Cardiac septum (tissue), 1 donor: ENCODE results near the gene AFF3. TPM values are rescaled to one million over a fixed set of nuclear protein-coding genes. Genes with fewer than 3 reads are reported as not detected.
"Not testable (repeated sequence)": the region's sequence is repeated elsewhere in the genome, so short reads cannot be mapped to it uniquely, and the experiment has no call there.

Source experiments
- DNase-seq: peaks from one replicate; pipeline ENCODE4 v3.0.0-alpha.2; 2020; ENCODE audit warnings: low spot score
- intact Hi-C: fragments of 100-400 bp; cut with DNase I; formaldehyde crosslinking; loops from one replicate; pipeline ENCODE4 v1.14.0; 2022
- total RNA-seq: library from RNA; stranded (reverse); fragmentation: NEBNext Ultra II Directional; extraction: Animal tissue kit (Norgen Biotek cat#: 25700); gene quantifications from one replicate; pipeline ENCODE4 v1.2.1, GENCODE V29; 2021
- donor health status: DM: no; HTN: no; CAD: no.

The AFF3 gene
- total RNA-seq, 1 donor from 2014 or later = 6.7 TPM

DNA sequence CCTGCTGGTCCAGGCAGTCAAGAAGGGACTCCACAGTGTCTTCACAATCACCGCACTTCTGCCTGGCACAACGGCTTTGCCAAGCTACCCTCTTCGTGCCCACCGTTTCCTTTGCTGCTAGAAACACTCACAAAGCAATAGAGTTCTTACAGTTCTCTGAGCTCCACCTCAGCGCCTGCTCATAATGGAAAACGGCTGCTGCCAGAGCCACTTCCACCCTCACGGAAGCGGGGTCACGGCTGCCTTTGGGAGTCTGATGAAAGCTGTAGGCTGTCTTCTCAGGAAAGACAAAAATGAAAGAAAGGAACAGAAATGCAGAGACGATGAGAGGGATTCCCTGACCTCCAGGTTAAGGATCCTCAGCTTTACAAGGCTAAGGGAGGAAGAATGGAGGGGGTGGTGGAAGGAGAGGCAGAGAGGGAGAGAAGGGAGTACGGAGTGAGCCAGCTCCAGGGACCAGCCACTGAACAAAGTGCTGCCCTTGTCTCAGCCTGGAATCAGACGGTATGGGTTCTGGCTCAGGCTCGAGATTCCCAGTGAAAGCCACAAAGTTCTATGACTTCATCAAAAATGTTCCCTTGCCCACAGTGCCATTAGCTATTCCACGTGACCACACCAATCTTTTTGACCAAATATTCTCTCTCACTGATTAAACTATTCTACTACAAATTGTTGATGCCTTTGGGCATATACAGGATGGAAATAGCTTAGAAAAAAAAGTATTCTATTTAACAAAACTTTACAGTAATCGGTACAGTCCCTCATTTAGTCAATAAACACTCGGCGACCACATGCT is 58.8 kb downstream of the AFF3 start:
- DNase-seq, intact Hi-C loops: not testable (repeated sequence)

DNA sequence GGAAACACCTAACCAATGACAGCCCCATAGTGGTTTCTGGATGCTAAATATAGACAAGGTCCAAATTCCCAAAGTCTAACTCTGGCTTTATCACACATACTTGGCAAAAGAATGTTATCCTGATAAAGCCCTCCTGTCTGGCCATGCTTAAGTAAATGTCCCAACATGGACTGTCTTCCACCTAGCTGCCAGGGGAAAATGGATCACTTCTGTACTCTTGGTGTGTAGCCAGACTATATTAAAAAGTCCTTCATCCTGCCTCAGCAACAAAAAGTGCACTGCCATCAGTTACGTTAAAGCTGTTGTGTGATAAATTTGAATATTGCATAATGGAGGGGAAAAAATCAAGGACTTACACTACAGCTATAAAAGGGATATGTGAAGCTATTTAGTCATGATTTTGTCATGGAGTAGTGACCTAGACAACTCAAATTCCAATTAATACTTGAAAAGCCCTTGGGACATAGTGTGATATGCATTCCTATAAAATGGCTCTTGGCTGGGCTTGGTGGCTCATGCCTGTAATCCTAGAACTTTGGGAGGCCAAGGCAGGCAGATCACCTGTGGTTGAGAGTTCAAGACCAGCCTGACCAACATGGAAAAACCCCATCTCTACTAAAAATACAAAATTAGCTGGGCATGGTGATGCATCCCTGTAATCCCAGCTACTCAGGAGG is 60.0 kb downstream of the AFF3 start:
- DNase-seq, intact Hi-C loops: not testable (repeated sequence)

DNA sequence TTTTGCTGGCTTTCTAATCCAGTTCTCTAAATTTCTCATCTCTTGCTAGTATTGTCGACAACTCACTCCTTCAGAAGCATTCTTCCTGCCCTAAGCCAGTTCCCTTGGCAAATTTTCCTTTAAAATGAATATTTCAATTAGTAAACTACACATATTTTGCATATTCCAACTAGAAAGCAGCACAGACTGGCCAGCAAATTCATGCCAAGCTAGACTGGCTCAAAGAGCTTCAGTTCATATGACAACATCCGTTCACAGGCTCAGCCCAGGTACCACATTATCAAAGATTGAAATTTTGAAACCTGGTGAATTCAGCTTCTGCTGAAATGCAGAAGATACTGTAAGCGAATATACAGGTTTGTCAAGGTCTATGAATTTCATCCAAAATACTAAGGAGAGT is 64.5 kb downstream of the AFF3 start:
- intact Hi-C loops = no loop called here
- no peak for DNase-seq

DNA sequence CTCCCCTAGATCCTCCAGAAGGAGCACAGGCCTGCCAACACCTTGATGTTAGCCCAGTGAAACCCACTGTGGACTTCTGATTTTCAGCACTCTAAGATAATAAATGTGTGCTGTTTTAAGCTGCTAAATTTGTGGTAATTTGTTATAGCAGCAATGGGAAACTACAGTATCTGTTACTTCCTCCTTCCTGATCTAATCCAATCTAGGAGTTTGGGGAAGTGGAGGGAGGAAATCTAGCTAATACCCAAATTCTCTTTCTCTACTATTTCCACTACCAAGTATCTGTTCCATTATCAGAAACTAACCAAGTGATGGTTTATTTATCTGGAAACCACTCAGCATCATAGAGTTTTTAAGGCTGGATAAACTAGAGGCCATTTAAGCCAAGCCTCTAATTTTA is 64.9 kb downstream of the AFF3 start:
- no peak for DNase-seq
- intact Hi-C loops = no loop called here

DNA sequence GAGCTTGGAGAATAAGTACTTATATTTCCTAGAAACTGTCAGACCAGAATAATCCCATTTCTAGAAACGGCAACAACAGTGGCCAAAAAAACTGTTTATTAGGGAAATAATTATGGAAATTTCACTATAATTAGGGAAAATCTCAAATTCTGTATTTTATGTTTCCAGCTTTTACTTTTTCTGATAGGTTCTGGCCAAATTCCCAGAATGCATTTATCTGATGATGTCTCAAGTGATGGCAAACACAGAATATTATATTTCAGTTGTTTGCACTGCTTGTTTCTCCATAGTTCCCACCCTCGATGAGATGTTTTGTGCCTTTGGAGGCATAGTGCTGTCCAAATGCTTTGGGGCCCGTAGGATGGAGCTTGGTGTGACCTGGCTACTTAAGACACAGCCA is 66.9 kb downstream of the AFF3 start:
- no peak for DNase-seq
- intact Hi-C loops = no loop called here

DNA sequence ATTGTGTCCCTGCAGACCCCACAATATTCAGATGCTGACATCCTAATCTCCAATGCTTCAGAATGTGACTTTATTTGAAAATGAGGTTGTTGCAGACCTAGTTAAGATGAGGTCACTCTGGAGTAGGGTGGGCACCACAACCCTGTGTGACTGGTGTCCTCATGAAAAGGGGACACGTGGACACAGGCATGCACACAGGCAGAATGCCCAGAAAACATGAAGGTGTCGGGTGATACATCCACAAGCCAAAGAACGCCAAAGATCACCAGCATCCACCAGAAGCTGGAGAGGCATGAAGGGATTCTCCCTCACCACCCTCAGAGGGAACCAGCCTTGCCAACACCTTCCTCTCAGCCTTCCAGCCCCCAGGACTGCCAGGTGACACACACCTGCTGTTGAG is 69.3 kb downstream of the AFF3 start:
- DNase-seq = no peak
- intact Hi-C loops = loop anchor here (5.0 kb wide), 1 partner anchor 61 kb away; no protein-coding TSS in a partner anchor

DNA sequence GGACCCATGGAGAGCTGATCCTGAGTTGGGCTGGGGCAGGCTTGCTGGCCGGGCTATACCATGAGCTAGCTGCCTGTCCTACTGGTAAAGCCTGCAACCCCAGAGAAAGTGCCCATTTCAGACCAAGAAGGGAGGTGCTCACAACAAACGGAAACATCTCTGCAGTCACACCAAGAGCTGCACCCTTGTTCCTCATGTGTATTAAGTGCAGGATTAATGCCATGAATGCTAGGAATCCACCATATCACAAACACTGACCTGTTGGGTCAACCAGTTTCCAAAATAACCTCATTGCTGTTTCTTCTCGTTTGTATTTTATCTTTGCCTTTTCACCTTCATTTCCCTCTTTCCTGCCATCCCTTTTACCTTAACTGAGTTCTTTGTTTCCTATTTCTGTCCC is 69.9 kb downstream of the AFF3 start:
- DNase-seq = no peak
- intact Hi-C loops = loop anchor here (5.0 kb wide), 1 partner anchor 60 kb away; no protein-coding TSS in a partner anchor

DNA sequence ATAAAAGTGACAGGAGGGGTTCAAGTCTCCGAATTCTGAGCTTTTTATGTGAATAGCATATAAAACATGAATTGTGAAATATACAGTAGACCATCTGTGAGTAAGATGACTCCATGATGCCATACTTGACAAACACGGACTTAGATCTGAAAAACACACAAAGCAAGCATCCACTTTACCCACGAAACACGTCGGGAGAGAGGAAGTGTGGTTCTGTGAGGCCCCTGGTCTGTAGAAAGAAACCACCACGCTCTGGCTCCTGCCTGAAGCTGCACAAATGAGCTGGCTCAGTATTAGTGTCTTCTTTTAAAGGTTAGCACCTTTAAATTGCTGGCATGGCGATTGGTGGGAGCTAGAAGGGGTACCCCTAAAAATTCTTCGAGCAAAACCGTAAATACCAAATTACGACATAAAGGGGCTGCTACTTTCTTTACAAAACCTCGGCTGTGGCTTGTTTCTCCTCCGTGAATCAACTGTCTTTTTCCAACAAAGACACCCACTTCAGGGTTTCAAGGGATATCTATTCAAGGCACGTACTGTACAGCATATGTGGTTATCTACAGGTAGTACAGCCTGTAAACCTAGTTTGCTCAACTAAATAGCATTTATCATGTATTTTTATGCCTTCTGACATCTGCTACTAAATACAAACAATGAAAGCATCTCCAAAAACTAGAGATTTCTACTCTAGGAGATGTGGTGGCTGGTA is 70.9 kb downstream of the AFF3 start:
- DNase-seq = no peak

DNA sequence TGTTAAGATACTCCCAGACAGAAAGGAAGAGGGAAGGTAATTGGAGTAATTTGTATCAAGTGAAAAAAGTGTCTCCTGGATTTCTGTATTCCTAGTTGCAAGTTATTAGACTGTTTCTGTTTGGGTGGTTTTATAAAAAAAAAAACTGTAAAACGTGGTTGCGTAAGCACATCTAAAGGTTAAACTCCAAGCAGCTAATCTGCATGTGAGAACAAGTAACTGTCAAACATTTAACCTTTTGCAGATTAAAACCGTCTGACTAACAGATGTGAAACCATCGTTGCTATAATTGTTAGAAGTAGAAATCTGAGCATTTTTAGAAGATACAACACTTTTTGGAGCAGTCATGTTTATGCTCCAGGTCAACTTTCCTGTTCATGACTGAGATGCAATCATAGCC is 72.3 kb downstream of the AFF3 start:
- intact Hi-C loops = loop anchor here (5.0 kb wide), 1 partner anchor 58 kb away; no protein-coding TSS in a partner anchor
- DNase-seq = no peak

More for the DNA sequence above, 70.9 kb downstream of the AFF3 start:
- intact Hi-C loops = loop anchor here (5.0 kb wide), 1 partner anchor 59 kb away; no protein-coding TSS in a partner anchor

- intact Hi-C loops = no loop called here
- DNase-seq = no peak
Measured at GRCh38 chr2:100068395-100068794, 74.0 kb downstream of the AFF3 start.

- intact Hi-C loops = no loop called here
- DNase-seq = no peak
Measured at GRCh38 chr2:100067784-100068183, 74.6 kb downstream of the AFF3 start.

DNA sequence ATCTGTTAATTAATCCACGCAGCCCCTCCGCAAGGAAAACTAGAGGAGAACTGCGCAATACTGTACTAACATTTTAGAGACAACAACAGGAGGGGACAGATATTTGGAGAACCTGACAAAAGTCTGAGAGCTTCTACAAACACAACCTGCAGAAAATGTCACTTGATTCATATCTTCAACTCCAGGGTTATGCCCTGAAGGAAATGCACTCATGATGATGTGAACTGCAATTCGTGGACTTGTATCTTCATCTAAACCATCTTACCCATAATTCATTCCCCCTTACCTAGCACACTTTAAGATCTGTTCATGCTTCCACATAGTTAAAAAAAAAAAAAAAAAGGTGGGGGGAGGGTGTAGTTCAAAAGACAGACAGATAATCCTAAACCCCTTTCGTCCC is 75.5 kb downstream of the AFF3 start:
- intact Hi-C loops = no loop called here

GRCh38 chr2:100066246-100066645 is 76.1 kb downstream of the AFF3 start:
- no peak for DNase-seq
- intact Hi-C loops = no loop called here

More for the DNA sequence above, 75.5 kb downstream of the AFF3 start:
- DNase-seq = no peak

DNA sequence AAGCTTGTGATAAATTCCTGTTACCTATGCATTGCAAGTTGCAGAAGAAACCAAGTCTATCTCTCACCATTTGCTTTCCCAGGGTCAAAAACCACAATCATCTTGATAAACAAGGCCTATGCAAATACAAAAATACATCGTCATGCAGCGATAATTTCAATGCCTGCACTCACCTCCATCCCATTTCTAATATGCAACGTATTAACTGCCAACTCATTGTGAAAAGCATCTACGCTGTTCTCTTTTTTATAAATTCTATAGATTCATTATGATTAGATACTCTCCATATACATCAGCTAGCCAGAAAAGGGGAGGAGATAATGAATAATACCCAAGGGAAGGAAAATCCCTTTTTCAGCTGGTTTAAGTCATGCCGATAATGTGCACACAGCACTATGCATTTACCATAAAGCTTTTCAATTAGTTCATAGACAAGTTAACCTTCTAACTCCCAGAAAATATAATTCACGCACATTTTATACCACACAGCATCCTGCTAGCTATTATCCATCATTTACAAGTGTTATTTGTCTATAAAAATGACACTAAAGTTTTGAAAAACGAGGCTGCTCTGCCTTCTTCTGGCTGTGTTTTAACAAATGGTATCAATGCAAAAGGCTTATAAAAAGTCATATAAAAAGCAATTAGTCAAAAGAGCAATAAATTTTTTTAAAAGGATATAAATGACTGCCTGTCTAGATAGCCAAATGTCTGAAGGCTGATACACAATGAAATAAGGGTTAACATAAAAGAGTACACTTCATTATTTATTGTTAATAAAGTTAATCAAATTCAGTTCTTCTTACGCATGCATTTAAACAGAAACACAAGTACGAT is 77.6 kb downstream of the AFF3 start:
- DNase-seq = no peak
- intact Hi-C loops = no loop called here

GRCh38 chr2:100064165-100064564 is 78.2 kb downstream of the AFF3 start:
- no peak for DNase-seq
- intact Hi-C loops = no loop called here

- intact Hi-C loops = no loop called here
- no peak for DNase-seq
Measured at GRCh38 chr2:100063459-100063953, 78.9 kb downstream of the AFF3 start.

DNA sequence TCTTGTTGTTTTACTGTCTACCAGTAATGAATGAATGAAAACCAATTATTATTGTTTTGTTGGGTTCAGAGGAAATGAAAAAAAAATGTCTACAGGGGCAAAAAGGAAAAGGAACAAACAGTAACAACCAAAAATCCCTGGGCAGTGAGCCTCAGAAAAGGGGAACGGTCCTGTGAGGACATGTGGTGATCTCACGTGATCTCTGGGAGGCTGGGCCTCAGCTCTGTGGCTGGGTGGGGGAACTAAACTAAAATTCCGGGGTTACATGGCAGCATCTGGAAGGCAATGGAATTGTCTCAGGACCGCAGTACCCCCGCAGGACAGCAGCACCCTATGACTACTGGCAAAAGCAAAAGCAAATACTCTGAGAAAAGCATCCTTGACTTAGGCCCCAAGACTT is 80.1 kb downstream of the AFF3 start:
- intact Hi-C loops = no loop called here
- DNase-seq = no peak

DNA sequence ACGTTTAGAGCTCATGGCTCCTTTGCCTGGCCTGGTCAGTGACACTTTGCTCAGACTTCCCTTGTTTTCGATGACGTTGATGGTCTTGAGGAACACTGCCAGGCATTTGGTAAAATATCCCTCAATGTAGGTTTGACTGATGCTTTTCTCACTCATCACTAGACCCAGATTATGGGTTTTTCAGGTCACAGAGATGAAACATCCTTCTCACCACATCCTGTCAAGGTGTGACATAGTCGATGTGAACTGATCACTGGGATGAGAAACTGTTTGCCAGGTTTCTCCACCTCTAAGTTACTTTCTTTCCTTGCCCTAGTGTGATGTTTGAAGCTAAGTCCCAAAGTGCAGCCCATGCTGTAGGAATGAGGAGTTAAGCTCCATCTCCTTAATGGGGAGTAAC is 81.5 kb downstream of the AFF3 start:
- no peak for DNase-seq
- intact Hi-C loops = no loop called here

GRCh38 chr2:100059638-100060037 is 82.8 kb downstream of the AFF3 start:
- intact Hi-C loops = no loop called here
- no peak for DNase-seq
